HCEC 1CT (cell line): ENCODE results near the gene FMO1.
A peak's percentile ranks its signal among the peaks of the same experiment; 100 is the strongest.
"Not testable (repeated sequence)": the region's sequence is repeated elsewhere in the genome, so short reads cannot be mapped to it uniquely, and the experiment has no call there.

Experiments used
- DNase-seq: peaks from one replicate; pipeline ENCODE4 v3.0.0-alpha.2; 2017

FMO1 gene

DNA sequence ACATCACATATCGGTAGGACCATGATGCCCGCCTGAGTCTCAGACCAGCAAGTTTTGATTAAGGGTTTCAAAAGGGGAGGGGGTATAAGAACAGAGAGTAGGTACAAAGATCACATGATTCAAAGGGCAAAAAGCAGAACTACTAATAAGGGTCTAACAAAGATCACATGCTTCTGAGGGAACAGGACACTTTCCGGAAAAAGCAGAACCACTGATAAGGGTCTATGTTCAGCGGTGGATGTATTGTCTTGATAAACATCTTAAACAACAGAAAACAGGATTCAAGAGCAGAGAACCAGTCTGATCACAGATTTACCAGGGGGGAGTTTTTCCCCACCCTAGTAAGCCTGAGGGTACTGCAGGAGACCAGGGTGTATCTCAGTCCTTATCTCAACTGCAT, 12.1 kb upstream of the FMO1 start:
- DNase-seq: not testable (repeated sequence)

- no peak for DNase-seq
These were observed 4.4 kb upstream of the FMO1 start for GRCh38 chr1:171243878-171244277.

GRCh38 chr1:171245458-171246064, 2.7 kb upstream of the FMO1 start:
- peak; percentile 45 for DNase-seq

DNA sequence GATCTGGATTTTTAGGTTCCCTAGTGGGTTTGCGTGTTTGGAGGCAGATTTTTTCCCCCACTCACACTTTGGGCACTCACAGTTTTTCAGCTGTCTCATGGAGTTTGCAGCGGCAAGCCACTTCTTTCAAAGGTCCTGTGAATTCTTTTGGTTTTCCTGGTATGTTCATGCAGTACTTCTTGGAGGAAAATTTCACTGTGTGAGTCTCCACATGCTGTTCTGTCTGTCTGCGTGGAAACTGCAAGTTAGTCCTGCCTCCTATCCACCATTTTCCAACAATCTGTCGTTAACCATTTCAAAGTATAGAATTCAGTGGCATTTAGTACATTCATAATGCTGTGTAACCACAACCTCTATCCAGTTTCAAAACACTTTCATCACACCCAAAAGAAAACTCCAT, 793 bp upstream of the FMO1 start:
- DNase-seq: no peak

GRCh38 chr1:171248841-171249240, 547 bp downstream of the FMO1 start:
- DNase-seq: no peak

DNA sequence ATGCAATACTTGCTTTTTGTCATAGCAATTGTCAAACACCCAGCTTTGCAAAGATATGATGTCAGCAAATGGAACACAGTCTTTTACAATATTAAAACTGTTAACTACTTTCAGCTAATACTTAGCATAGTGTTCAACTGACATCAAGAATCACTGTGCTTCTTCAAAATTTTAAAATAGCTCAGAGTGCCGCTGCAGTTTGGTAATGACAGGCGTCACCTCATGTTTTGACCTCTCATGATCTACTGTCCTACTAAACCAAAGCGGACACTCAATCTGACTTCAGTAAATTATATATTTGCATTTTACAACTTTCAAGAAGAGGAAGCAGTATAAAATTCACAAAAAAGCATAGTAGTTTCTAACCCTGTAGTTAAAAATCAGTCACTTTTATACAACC, 2.0 kb downstream of the FMO1 start:
- no peak for DNase-seq

- DNase-seq: peak; percentile 6
These were observed 3.0 kb downstream of the FMO1 start for GRCh38 chr1:171251042-171251951.

DNA sequence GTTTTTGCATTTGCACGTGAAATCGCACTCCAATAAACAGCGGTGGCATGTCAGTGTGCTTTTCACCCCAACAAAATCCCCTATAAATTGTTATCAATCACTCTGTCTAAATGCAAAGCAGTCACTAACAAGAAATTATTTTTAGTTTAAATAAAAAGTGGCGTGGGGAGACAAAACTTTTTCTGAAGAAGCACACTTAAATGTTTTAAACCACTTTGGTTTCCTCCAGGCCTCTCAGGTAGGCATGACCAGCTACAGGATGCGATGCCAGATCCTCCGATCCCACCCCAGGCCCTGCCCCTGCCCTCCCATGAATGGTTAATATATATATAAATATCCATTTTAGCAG, 3.6 kb downstream of the FMO1 start:
- DNase-seq: no peak

GRCh38 chr1:171252482-171252881, 4.2 kb downstream of the FMO1 start:
- no peak for DNase-seq

- DNase-seq: peak; percentile 29
These were observed 6.6 kb downstream of the FMO1 start for GRCh38 chr1:171254859-171255258.

- DNase-seq: no peak
These were observed 8.8 kb downstream of the FMO1 start for GRCh38 chr1:171256940-171257606.

DNA sequence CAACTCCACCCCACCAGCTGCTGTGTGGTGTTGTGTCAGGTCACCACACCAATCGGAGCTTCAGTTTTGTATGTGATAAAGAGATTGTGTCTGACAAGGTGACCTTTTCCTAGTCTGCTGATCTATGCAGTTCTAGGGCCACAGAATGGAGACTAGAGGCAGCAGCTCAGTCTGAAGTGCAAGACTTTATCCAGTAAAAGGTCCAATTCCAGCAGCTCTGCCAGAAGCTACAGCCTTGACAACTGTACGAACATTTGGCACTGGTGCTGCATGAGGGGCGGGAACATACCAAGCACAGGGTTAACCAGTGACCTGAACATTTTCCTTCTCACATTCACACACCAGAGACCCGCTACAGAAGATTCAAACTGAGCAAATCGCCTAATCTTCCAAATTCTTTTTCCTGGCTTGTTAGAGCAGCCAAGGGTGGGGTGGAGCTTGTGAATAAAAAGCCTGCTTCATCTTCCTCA, 9.3 kb downstream of the FMO1 start:
- DNase-seq: no peak

- no peak for DNase-seq
These were observed 10.1 kb downstream of the FMO1 start for GRCh38 chr1:171258429-171258828.

DNA sequence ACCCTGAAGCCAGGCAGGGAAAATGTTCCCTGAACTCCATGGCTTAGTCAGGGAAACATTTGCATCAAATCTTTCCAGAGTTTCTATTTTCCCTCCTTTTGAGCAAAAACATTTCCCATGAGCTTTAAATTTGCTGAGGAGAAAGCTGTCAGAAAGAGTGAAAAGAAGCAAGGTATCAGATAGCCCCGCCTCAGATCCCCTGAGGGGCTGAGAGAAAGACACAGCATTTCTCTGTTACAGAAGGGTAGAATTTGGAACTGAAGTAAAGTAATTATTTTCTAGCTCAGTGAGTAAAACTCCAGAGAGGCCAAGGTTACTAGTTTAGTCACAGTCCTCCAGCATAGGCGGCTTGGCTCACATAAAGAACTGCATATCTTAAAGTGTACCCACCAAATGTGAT, 10.6 kb downstream of the FMO1 start:
- DNase-seq: no peak

DNA sequence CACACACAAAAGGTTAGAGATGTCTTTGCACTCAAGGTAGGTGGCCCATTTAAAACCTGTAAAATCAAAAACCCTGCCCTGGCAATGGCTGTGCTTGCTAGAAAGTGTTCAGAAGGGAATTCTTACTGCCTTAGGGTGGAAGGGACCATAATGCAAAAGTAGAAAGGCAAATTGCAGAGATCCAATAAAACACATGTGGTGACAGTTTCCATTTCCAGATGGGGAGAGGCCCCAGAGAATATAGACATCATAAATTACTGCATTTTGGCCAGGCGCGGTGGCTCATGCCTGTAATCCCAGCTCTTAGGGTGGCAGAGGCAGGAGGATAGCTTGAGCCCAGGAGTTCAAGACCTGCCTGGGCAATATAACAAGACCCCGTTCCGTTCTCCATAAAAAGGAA, 13.0 kb downstream of the FMO1 start:
- no peak for DNase-seq

DNA sequence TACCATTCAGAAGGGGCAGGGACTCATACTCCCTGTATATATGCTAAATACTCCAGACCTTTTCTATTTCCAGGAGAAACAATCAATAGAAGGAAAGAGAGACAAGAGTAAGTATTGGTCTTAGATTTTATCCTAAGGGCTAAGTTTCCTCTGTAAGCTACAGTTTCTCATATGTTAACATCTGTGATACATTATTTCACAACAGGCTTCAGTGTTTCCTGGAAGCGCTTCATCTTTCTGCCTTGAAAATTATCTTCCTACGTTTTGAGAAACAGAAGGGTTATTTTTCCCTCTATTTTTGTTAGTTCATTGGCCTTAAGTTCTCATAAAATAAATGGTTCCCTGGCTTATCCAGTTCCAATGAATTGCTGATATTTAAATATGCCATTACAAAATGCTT, 15.6 kb downstream of the FMO1 start:
- no peak for DNase-seq

DNA sequence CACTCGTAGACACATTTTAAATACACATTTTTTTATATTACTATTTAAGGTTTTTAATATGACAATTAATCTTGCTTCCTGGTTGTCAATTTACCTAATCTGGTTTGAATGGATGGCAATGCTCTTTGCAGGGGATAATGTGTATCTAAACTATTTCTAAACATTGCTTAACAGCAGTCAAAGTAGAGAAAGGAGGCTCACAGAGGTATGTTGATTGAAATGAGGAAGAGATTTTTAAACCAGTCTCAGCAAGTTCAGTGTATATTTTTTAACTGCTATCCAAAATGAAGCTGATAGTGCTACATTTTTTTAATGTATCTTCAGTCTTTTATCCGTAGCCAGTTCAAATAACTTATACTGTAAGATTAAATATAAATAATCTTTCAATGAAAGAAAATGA, 17.4 kb downstream of the FMO1 start:
- no peak for DNase-seq

DNA sequence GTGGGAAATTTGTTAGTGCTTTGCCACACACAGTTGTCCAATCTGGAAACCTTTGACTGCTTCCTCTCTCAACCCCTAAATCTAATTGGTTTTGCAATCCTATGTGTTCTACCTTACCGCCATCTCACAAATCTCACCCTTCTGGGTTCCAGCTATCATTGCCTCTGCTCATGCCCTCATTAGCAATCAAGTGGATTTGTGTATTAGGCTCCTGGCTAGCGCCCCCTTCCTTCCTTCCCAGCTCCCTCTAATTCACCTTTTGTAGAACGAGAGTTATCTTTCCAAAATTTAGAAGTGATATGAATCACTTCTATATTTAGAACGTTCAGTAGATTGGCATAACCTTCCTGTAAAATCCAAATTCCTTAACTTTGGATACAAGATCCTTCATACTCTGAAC, 18.6 kb downstream of the FMO1 start:
- no peak for DNase-seq

GRCh38 chr1:171267391-171267790, 19.1 kb downstream of the FMO1 start:
- DNase-seq: no peak

- no peak for DNase-seq
These were observed 22.5 kb downstream of the FMO1 start for GRCh38 chr1:171270806-171271205.

- DNase-seq: no peak
These were observed 29.2 kb downstream of the FMO1 start for GRCh38 chr1:171277534-171277933.

DNA sequence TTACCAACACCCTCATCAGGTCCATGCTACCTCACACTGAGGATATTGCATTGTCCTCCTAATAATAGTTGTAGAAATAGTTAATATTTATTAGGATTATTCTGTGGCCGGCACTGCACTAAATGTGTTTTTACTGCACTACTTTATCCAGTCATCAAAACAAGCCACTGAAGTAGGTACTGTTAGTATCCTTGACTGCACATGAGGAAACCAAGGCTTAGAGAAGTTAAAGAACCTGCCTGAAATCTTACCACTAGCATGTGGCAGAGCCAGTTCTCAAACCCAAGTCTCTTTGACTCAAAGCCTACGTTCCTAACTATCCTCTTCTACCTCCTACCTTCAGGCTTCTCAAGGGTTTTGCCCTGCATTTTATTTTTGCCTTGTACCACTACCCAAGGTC, 30.9 kb downstream of the FMO1 start:
- DNase-seq: no peak

- no peak for DNase-seq
These were observed 31.4 kb downstream of the FMO1 start for GRCh38 chr1:171279678-171280077.

- DNase-seq: no peak
These were observed 32.3 kb downstream of the FMO1 start for GRCh38 chr1:171280599-171280998.
